Mammary epithelial cell (primary cell): ENCODE measurements around the gene SLC38A3.

Experiments used
- EZH2 ChIP-seq: IDR thresholded peaks from 2 replicates; pipeline ENCODE4 v1.6.1; 2012; ENCODE audit warnings: low read length, inconsistent platforms, borderline replicate concordance
- TF ChIP-seq, protein P1 (sequence below), 2 donors: IDR thresholded peaks in 1 of 2; conservative IDR thresholded peaks in 1 of 2; 2 replicates each; pipeline ENCODE4 v1.5.1; 2011 to 2012; ENCODE audit warnings: inconsistent platforms in 2 of 2, low read length in 2 of 2, mild to moderate bottlenecking in 2 of 2, control low read depth in 1 of 2, low read depth in 1 of 2; ENCODE audit not compliant: insufficient read depth in 1 of 2; ENCODE audit errors: extremely low read depth in 1 of 2

DNA sequence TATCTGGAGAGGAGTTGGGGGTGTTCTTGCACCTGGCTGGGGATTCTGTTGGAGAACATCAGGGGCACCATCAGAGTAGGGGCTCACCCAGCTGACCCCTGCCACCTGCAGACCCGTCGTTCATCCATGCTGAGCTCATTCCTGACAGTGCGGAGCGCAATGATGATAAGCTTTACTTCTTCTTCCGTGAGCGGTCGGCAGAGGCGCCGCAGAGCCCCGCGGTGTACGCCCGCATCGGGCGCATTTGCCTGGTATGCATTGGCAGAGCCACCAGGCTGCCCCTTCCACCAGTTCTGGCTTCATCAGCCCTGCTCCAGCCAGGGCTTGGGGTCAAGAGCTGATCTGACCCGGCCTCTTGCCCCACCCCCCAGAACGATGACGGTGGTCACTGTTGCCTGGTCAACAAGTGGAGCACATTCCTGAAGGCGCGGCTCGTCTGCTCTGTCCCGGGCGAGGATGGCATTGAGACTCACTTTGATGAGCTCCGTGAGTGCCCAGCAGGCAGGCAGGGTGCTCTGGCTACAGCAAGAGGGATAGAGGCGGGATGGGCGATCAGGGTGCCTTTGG lies 22.5 kb upstream of the SLC38A3 start:
- TF ChIP-seq, protein P1, sequence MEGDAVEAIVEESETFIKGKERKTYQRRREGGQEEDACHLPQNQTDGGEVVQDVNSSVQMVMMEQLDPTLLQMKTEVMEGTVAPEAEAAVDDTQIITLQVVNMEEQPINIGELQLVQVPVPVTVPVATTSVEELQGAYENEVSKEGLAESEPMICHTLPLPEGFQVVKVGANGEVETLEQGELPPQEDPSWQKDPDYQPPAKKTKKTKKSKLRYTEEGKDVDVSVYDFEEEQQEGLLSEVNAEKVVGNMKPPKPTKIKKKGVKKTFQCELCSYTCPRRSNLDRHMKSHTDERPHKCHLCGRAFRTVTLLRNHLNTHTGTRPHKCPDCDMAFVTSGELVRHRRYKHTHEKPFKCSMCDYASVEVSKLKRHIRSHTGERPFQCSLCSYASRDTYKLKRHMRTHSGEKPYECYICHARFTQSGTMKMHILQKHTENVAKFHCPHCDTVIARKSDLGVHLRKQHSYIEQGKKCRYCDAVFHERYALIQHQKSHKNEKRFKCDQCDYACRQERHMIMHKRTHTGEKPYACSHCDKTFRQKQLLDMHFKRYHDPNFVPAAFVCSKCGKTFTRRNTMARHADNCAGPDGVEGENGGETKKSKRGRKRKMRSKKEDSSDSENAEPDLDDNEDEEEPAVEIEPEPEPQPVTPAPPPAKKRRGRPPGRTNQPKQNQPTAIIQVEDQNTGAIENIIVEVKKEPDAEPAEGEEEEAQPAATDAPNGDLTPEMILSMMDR (conservative IDR thresholded peaks at IDR 0.05 in 1 of 2, IDR thresholded peaks at IDR 0.05 in 1 of 2; ENCODE audit: extremely low read depth in 1 of 2, insufficient read depth in 1 of 2, low read depth in 1 of 2, low read length in 2 of 2) = no peak
- no peak for TF ChIP-seq EZH2
